Measurements from ENCODE around the gene RNF215. TPM values are rescaled to one million over a fixed set of nuclear protein-coding genes. Genes with fewer than 3 reads are reported as not detected.

Gene RNF215
- total and polyA plus RNA-seq, 10 of the 15 experiments (the other 5 are each of a cell fraction or from before 2014, with no cell fraction given), result 0.31 to 7.6 (median 3.0) TPM; not detected in 1

GRCh38 chr22:30436196-30436595 is 49.0 kb upstream of the RNF215 start:
- ChIA-PET POLR2A (interaction anchor here (1.0 kb wide), 1 partner anchor 22 kb away, joined by 3 read pairs; no protein-coding TSS in a partner anchor), RAD21 (ENCODE audit: unreplicated experiment) (no interaction called here), CTCF (interaction anchor here (1.0 to 1.5 kb wide), 2 partner anchors 9 to 12 kb away, joined by 4 to 10 read pairs; no protein-coding TSS in a partner anchor), SMC1A (ENCODE audit: uncharacterized antibody, unreplicated experiment) (no interaction called here)
- H3K27me3 ChIP-seq (replicated peaks in 1 of 2; ENCODE audit: control insufficient read depth in 2 of 2, insufficient read depth in 2 of 2, low read length in 1 of 2), result no peaks in the 10 kb centered on the region
- H3K4me1 ChIP-seq (ENCODE audit: control insufficient read depth, insufficient read depth, low read length), result peaks cover 8% of the 10 kb centered on the region
- 71% methylated on average over 2 of the region's 2 CpGs for WGBS (ENCODE audit: insufficient coverage, insufficient replicate concordance, low lambda C conversion rate, missing lambda C conversion rate)
- H3K9me3 ChIP-seq (replicated peaks; ENCODE audit: control insufficient read depth, insufficient read depth, low read length), result peaks cover 8% of the 10 kb centered on the region; the same call in 2 of the 3 replicates
- H3K27ac ChIP-seq (ENCODE audit: control insufficient read depth, insufficient read depth), result no peak overlapping the region
- intact Hi-C loops (cut with micrococcal nuclease; ENCODE audit: unreplicated experiment) (no loop called here), in situ Hi-C loops (cut with MboI) (no loop called here)
- no peak for FAIRE-seq
- peak overlapping the region; percentile 59 for H3K4me2 ChIP-seq (ENCODE audit: control insufficient read depth, insufficient read depth)
- TF ChIP-seq USF2 (IDR thresholded peaks at IDR 0.05; ENCODE audit: borderline replicate concordance, low read depth, low read length) (no peak), NRF1 (conservative IDR thresholded peaks at IDR 0.05; ENCODE audit: low read depth, low read length) (no peak), EZH2 (IDR thresholded peaks at IDR 0.05; ENCODE audit: borderline replicate concordance, control insufficient read depth, low read depth, low read length) (no peak), TARDBP (IDR thresholded peaks at IDR 0.05; ENCODE audit: borderline replicate concordance) (no peak), POLR2AphosphoS2 (IDR thresholded peaks at IDR 0.05; ENCODE audit: low read depth, low read length) (no peak), FOXM1 (IDR thresholded peaks at IDR 0.05; ENCODE audit: low read depth, low read length) (no peak), BRCA1 (IDR thresholded peaks at IDR 0.05; ENCODE audit: low read depth, low read length) (no peak), SREBF1 (IDR thresholded peaks at IDR 0.05; ENCODE audit: low read length) (no peak), CBX5 (IDR thresholded peaks at IDR 0.05; ENCODE audit: low read depth) (no peak), JUND (IDR thresholded peaks at IDR 0.05; ENCODE audit: low read depth, low read length) (no peak), GABPA (IDR thresholded peaks at IDR 0.05; ENCODE audit: low read depth) (no peak), NR2C2 (IDR thresholded peaks at IDR 0.05; ENCODE audit: borderline replicate concordance, control insufficient read depth, insufficient read length, low read depth) (no peak), NFXL1 (IDR thresholded peaks at IDR 0.05; ENCODE audit: borderline replicate concordance) (no peak), PAX5 (IDR thresholded peaks at IDR 0.05; ENCODE audit: borderline replicate concordance, low read depth, low read length) (no peak), HCFC1 (IDR thresholded peaks at IDR 0.05; ENCODE audit: low read length) (no peak), MAX (IDR thresholded peaks at IDR 0.05; ENCODE audit: low read depth, low read length) (no peak)
- TF ChIP-seq, protein P1, sequence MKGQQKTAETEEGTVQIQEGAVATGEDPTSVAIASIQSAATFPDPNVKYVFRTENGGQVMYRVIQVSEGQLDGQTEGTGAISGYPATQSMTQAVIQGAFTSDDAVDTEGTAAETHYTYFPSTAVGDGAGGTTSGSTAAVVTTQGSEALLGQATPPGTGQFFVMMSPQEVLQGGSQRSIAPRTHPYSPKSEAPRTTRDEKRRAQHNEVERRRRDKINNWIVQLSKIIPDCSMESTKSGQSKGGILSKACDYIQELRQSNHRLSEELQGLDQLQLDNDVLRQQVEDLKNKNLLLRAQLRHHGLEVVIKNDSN (IDR thresholded peaks at IDR 0.05; ENCODE audit: borderline replicate concordance, extremely low read length, insufficient read depth, low read depth, low read length), result no peak
- no peaks in the 10 kb centered on the region for H3K79me2 ChIP-seq (ENCODE audit: control insufficient read depth, insufficient read depth, low read length)
- H3K4me3 ChIP-seq, result no peak overlapping the region
- ATAC-seq, result no peak
- H2AFZ ChIP-seq (ENCODE audit: control insufficient read depth, low read depth, low read length), result peak overlapping the region; percentile 73
- H3K36me3 ChIP-seq (ENCODE audit: control insufficient read depth in 2 of 2, insufficient read depth in 2 of 2, low read length in 1 of 2), result no peaks in the 10 kb centered on the region
- no peaks in the 10 kb centered on the region for H4K20me1 ChIP-seq (ENCODE audit: control insufficient read depth, insufficient read depth)
- BruUV-seq (replicated peaks), result no TSS peak
- no peak for DNase-seq (ENCODE audit: low read depth, low spot score)
- H3K9ac ChIP-seq (ENCODE audit: control insufficient read depth, insufficient read depth, low read length), result peak overlapping the region; percentile 8; the same call in 1 of the 2 replicates

Data from GM12878 (cell line).